ENCODE data around the gene MYO15A. TPM values are rescaled to one million over a fixed set of nuclear protein-coding genes. Genes with fewer than 3 reads are reported as not detected.
A peak's percentile ranks its signal among the peaks of the same experiment; 100 is the strongest.

MYO15A gene
- total and polyA plus RNA-seq, 2 experiments from 2014 or later, result 1.0 to 2.2 TPM

GRCh38 chr17:18184143-18185031, 75.8 kb downstream of the MYO15A start:
- Histone ChIP-seq H3K36me3 (ENCODE audit: insufficient read depth) (peaks cover 7% of the 10 kb centered on the region; the same call in 1 of the 2 replicates), H3K27me3 (ENCODE audit: insufficient read depth) (no peaks in the 10 kb centered on the region), H3K9me2 (ENCODE audit: insufficient read depth) (no peaks in the 10 kb centered on the region), H2AFZ (peak overlapping the region; percentile 14; the same call in 1 of the 2 replicates), H3K4me3 (peak overlapping the region; percentile 67), H3K4me1 (ENCODE audit: insufficient read depth) (peaks cover 26% of the 10 kb centered on the region), H4K20me1 (replicated peaks; ENCODE audit: insufficient read depth) (peaks cover 47% of the 10 kb centered on the region), H3K27ac (ENCODE audit: low read depth) (no peak overlapping the region), H3F3A (replicated peaks; ENCODE audit: low read depth) (peaks cover 22% of the 10 kb centered on the region), H3K4me2 (peak overlapping the region; percentile 100), H3K79me2 (replicated peaks; ENCODE audit: insufficient read depth) (peaks cover 52% of the 10 kb centered on the region)
- peak overlapping the region; percentile 70; the same call in 1 of the 2 replicates for H3K27ac Mint-ChIP-seq
- H3K4me1 Mint-ChIP-seq, result peaks cover 39% of the 10 kb centered on the region
- peak overlapping the region; percentile 94 for H3K4me3 Mint-ChIP-seq
- DNase-seq (ENCODE audit: low spot score), result peak; percentile 70
- H3K27me3 Mint-ChIP-seq (ENCODE audit: insufficient read depth, low read depth, poor library complexity), result peaks cover 12% of the 10 kb centered on the region
- peak; percentile 10 for ATAC-seq
- peaks cover 31% of the 10 kb centered on the region for H3K36me3 Mint-ChIP-seq (ENCODE audit: low read depth)
- no peak for TF ChIP-seq ZNF462 (CRISPR knock-in tag; IDR thresholded peaks at IDR 0.05)
- no peak for TF ChIP-seq POLR2AphosphoS5 (IDR thresholded peaks at IDR 0.05; ENCODE audit: low read depth)
- TF ChIP-seq STAT1 (IDR thresholded peaks at IDR 0.05; ENCODE audit: unreplicated experiment), result no peak
- TF ChIP-seq ZNF331 (CRISPR knock-in tag; IDR thresholded peaks at IDR 0.05; ENCODE audit: low read depth), result no peak
- TF ChIP-seq EZH2 (IDR thresholded peaks at IDR 0.05; ENCODE audit: low read depth, unreplicated experiment), result no peak
- TF ChIP-seq CTCF (conservative IDR thresholded peaks at IDR 0.05; ENCODE audit: low read depth in 2 of 2), result peak in 1 of 2 experiments; percentile 20; a peak in 1 of 4 replicates
- no peak for TF ChIP-seq EZH2phosphoT487 (IDR thresholded peaks at IDR 0.05; ENCODE audit: unreplicated experiment)
- TF ChIP-seq ETS1 (IDR thresholded peaks at IDR 0.05), result no peak
- TF ChIP-seq NANOG (IDR thresholded peaks at IDR 0.05; ENCODE audit: borderline replicate concordance), result no peak
- 0 out of 2 replicates have a peak, but pooled peaks have one; percentile 11 for TF ChIP-seq CREB1 (CRISPR knock-in tag; IDR thresholded peaks at IDR 0.05; ENCODE audit: low read depth)
- TF ChIP-seq ZNF114 (CRISPR knock-in tag; IDR thresholded peaks at IDR 0.05), result no peak
- TF ChIP-seq JUNB (IDR thresholded peaks at IDR 0.05; ENCODE audit: unreplicated experiment), result no peak
- TF ChIP-seq REST (IDR thresholded peaks at IDR 0.05; ENCODE audit: unreplicated experiment), result no peak
- no peaks in the 10 kb centered on the region for H3K9me3 Mint-ChIP-seq

Data from GM23338 (cell line).